Mucosa of gallbladder (tissue), 1 donor: Measurements from ENCODE around the gene CFAP119. TPM values are rescaled to one million over a fixed set of nuclear protein-coding genes. Genes with fewer than 3 reads are reported as not detected.

ENCODE experiments used
- DNase-seq: peaks from one replicate; pipeline ENCODE4 v3.0.0-alpha.2; 2020; ENCODE audit warnings: low spot score
- total RNA-seq: library from RNA; stranded (reverse); gene quantifications from one replicate; pipeline ENCODE4 v1.2.1, GENCODE V29; 2021
- donor health status: DM: no; HTN: no; CAD: no.

The CFAP119 gene
- total RNA-seq, 1 donor from 2014 or later, result 13.2 TPM

DNA sequence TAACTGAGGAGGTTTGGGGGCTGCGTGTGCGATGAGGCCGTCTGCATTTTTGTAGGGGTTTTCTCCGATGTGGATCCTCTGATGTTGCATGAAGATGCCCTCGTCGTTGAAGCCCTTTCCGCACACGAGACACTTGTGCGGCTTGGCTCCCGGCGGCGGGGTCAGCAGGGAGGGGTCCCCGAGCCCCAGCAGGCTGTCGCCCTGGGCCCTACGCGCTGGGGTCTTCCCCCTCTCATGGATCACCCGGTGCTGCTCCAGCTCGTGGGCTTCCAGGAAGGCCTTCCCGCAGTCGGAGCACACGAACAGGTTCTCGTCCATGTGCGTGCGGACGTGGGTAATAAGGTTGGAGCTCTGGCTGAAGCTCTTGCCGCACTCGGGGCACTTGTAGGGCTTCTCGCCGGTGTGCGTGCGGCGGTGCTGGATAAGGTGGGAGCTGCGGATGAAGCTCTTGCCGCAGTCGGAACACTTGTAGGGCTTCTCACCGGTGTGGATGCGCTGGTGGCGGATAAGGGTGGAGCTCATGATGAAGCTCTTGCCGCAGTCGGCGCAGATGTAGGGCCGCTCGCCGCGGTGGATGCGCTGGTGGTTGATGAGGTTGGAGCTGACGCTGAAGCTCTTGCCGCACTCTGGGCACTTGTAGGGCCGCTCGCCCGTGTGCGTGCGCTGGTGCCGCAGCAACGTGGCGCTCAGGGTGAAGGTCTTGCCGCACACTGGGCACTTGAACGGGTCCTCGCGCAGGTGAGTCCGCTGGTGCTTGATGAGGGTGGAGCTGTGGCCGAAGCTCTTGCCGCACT, 20.8 kb upstream of the CFAP119 start:
- DNase-seq, result no peak

DNA sequence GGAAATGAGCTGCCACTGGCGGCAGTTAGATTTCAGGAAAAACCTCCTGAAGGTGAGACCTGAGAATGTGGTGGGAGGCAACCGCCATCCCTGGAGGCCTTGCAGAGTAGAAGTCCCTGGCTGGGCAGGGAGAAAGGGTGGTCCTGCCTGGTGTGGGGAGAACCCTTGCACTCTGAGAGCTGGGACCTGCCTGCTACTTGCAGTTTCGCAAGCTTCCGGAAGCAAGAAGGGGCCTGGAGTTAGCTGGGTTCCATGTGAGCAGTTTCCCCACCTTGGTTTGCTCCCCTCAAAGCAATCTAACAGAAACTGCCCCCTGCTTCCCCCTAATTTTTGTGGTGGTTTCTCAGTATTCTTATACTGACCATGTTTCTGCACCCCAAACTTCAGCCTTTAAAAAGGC, 18.7 kb upstream of the CFAP119 start:
- no peak for DNase-seq

DNA sequence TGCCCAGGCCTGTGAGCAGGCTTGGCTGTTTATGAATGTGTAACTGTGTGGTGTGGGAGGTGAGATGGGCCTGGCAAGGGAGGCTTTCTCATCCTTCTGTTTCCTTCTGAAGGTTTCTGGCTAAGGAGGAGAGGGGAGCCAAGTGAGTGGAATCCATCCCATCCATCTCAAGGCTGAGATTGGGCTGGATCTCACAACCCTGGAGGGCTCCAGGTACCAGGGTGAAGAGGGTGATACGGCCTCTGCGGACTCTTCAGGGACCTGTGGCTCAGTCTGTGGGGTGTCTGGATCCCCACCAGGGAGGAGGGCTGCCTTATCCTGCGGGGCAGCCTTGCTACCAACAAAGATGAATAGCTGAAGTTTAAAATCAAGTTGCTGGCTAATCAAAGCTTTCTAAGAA, 18.2 kb upstream of the CFAP119 start:
- no peak for DNase-seq

- DNase-seq, result no peak
These were observed 17.7 kb upstream of the CFAP119 start for GRCh38 chr16:30779596-30779995.

- no peak for DNase-seq
These were observed 16.8 kb upstream of the CFAP119 start for GRCh38 chr16:30778549-30779244.

GRCh38 chr16:30777591-30778297, 15.9 kb upstream of the CFAP119 start:
- no peak for DNase-seq

DNA sequence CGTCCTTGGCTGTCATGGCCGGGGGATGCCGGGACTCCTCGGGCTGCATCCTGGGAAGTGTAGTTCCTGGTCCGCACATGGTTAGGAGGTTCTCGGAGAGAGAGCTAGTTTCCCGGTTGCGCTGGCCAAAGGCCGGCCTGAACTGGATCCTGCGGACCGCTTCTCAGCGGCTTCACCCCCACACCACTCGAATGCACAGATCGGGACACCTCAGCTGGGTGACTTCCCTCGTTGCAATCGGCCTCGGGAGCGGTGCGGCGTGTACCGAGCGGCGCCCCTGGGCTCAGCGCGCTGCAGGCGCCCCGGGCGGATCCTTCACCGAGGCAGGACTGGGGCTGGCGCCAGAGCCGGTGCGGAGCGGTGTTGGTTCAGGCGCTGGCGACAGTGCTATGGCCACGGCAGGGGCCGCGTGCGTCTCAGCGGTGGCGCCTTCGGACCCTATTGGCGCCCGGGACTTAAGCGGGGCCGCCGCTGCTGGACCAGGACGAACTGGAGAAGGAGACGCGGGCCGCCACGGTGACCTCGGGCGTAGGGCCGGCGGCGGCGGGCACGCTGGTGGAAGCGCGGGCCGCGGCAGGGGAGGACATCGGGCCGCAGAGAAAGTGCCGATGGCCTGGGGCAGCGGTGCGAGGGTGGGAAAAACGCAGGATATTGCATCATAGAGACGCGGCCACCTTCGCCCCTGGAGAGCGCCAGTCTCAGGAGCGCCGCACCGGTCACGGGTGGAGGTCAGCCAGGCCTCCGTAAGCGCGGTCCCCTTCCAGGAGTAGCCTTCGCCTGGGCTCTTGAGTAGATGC, 13.7 kb upstream of the CFAP119 start:
- DNase-seq, result peak; percentile 87

- DNase-seq, result no peak
These were observed 13.2 kb upstream of the CFAP119 start for GRCh38 chr16:30775131-30775391.

DNA sequence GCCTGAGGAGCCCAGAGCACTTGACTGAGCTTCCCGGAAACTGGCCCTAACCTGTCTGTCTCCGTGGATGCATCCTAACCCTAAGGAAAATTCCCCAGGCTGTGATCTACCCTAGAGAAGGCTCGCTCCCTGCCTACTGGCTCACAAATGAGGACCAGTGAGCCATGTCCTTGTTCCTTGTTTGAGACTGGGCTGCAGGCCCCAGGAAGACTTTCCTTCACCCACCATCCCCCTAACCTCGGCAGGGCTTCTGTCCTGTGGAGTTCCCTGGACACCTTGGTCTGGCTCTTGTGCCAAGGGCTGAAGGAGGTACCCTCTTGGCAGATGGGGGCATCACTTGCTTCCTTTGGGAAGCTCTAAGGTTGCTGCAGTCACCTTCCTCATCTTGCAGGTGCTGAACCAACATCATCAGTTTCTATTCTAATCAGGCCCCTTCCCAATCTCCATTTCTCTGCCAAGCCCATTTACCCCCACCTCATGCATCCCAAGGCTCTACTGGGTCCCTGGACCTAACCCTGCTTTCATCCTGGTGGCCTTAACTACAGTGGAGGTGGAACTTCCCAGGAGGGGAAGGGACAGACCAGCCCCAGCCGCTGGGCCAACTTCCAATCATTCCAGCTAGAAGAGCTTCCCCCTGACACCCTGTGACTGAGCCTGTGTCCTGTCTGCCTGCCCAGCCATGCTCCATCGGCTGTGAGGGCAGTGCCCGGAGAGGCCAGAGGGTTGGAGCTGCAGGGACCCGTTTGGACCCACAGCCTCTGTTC, 12.7 kb upstream of the CFAP119 start:
- DNase-seq, result no peak

- DNase-seq, result no peak
These were observed 12.0 kb upstream of the CFAP119 start for GRCh38 chr16:30773826-30774225.

DNA sequence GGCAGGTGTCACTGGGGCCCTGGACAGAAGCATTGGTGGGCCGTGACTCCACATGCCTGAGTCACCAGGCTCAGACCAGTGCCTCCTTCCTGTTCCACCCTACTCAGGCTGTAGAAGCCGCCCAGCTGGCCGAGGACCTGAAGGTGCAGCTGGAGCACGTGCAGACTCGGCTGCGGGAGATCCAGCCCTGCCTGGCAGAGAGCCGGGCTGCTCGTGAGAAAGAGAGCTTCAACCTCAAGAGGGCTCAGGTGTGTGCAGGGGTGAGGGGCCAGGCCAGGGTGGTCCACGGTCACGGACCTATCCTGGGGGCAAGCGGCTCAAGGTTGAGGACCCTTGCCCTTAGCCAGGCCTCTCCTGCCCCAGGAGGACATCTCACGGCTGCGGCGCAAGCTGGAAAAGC, 9.9 kb upstream of the CFAP119 start:
- no peak for DNase-seq

DNA sequence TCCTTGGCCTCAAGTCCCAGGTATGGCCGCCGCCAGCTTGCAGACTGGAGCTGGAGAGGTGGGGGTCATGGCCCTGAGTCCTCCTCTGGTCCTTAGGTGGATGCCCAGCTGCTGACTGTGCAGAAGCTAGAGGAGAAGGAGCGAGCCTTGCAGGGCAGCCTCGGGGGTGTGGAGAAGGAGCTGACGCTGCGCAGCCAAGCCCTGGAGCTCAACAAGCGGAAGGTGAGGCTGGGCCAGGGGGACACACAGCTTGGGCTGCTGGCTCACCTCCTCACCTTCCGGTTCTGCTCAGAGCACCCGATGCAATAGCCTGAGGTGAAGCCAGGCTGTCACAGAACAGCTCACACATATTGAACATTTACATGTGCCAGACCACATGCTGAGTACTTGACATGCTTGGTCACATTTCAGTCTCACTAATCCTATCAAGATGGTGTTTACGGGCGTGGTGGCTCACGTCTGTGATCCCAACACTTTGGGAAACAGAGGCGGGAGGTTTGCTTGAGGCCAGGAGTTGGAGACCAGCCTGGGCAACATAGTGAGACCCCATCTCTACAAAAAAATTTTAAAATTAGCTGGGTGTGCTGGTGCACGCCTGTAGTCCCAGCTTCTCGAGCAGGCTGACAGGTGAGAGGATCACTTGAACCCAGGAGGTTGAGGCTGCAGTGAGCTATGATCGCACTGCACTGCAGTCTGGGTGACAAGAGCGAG, 7.7 kb upstream of the CFAP119 start:
- no peak for DNase-seq

GRCh38 chr16:30768583-30769181, 6.8 kb upstream of the CFAP119 start:
- DNase-seq, result no peak

DNA sequence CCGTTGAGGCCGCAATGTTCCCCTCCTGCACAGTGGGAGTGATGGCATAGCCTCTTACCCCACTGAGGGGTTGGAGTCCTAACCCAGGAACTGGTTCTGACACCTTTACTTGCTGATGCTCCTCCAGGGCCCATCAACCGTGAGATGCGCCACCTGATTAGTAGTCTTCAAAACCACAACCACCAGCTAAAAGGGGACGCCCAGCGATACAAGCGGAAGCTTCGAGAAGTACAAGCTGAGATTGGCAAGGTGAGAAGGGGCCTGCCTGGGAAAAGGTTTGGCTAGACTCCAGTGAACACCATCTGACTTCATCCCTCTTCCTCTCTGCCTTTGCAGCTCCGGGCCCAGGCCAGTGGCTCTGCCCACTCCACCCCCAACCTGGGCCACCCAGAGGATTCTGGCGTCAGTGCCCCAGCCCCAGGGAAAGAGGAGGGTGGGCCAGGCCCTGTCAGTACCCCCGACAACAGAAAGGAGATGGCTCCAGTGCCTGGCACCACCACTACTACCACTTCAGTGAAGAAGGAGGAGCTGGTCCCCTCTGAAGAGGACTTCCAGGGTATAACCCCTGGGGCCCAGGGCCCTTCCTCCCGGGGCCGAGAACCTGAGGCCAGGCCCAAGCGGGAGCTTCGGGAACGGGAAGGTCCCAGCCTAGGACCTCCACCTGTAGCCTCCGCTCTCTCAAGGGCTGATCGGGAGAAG, 6.1 kb upstream of the CFAP119 start:
- DNase-seq, result no peak

- DNase-seq, result no peak
These were observed 5.0 kb upstream of the CFAP119 start for GRCh38 chr16:30766933-30767284.

DNA sequence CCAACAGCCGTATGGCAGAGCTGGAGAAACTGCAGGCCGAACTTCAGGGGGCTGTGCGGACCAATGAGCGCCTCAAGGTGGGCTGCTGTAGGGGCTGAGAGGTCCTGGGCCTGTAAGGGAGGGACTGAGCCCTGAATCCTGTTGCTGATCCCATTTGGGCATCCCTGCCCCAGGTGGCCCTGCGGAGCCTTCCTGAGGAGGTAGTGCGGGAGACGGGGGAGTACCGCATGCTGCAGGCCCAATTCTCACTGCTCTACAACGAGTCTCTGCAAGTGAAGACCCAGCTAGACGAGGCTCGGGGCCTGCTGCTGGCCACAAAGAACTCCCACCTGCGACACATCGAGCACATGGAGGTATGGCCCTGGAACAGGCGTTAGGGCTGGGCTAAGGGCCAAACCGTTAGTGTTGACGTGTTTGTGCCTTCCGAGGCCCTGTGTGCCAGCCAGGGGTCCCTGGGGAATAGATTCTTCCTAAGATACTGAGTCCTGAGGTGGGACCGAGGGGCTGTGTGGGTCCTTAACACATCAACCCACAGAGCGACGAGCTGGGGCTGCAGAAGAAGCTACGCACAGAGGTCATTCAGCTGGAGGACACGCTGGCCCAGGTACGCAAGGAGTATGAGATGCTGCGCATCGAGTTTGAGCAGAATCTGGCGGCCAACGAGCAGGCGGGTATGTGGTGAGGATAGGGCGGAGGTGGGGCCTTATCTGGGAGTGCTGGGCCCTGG, 4.5 kb upstream of the CFAP119 start:
- no peak for DNase-seq

- DNase-seq, result no peak
These were observed 3.1 kb upstream of the CFAP119 start for GRCh38 chr16:30764816-30765465.

DNA sequence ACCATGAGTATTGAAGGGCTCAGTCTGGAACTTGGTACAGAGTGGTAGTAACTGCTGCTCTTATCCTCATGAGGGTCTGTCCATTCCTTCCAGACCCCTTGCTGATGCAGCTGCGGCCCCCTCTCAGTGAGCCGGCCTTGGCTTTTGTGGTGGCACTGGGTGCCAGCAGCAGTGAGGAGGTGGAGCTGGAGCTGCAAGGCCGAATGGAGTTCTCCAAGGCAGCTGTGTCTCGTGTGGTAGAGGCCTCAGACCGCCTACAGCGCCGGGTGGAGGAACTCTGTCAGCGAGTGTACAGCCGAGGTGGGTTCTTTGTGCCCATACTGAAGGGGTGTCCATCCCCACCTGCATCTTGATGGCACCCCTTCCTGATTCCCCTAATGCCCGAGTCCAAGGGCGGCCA, 2.2 kb upstream of the CFAP119 start:
- DNase-seq, result no peak
